K562 (cell line): ENCODE data around the gene FAM53B. TPM values are rescaled to one million over a fixed set of nuclear protein-coding genes. Genes with fewer than 3 reads are reported as not detected.

ENCODE experiments used
- ATAC-seq: fragments of 200-7000 bp; cut with Tn5 transposase; 3 replicates; pipeline ENCODE4 v1.9.1; 2020; ENCODE audit warnings: moderate library complexity
- BruUV-seq: library from RNA; stranded (reverse); fragments of 400-500 nt; replicated peaks from 2 replicates; lab custom pipeline; 2021; lab: Mats Ljungman, UMichigan
- CTCF ChIA-PET: fragments of 300-600 bp; formaldehyde crosslinking; extraction: SDS; loops from one replicate; lab custom pipeline; 2021; ENCODE audit warnings: low intra/inter-chr PET ratio; lab: Yijun Ruan, JAX
- POLR2A ChIA-PET: fragments of 300-600, 350-650 bp; sonication (Branson Sonifier 250); formaldehyde crosslinking; extraction: SDS; loops from one replicate; lab custom pipeline; 2021; ENCODE audit warnings: antibody characterized with exemption, inconsistent platforms; lab: Yijun Ruan, JAX
- DNase-seq, 4 experiments: peaks; one replicate each; pipeline versions ENCODE4 v3.0.0 to v3.0.0-alpha.2; 2011 to 2018; ENCODE audit warnings: low spot score in 3 of 4, mixed read lengths in 3 of 4; ENCODE audit errors: extremely low read depth in 1 of 4
- FAIRE-seq: peaks from 2 replicates; lab custom pipeline; 2011; peaks lifted over from hg19 to GRCh38; lab: Jason Lieb, UNC
- H2AFZ ChIP-seq: 2 replicates; pipeline ENCODE4 v1.6.0; 2011; ENCODE audit warnings: low read depth, low read length, control low read depth, inconsistent platforms
- H3K27ac ChIP-seq: fragments of 200-600 bp; 3 replicates; pipeline ENCODE4 v1.8.0; 2011; ENCODE audit warnings: low read depth, mild to moderate bottlenecking, control low read depth, inconsistent platforms, low read length, moderate library complexity, mixed read lengths; ENCODE audit errors: extremely low read depth
- H3K27me3 ChIP-seq, 2 experiments: fragments of 300-600 bp in 1 of 2; 2 replicates in 1 of 2; 3 replicates in 1 of 2; pipeline versions ENCODE4 v1.6.0 to v1.8.0; 2011; ENCODE audit warnings: inconsistent platforms in 2 of 2, low read length in 2 of 2, mild to moderate bottlenecking in 1 of 2, mixed read lengths in 1 of 2, moderate library complexity in 1 of 2; ENCODE audit not compliant: control insufficient read depth in 2 of 2, insufficient read depth in 2 of 2
- H3K36me3 ChIP-seq: fragments of 300-600 bp; 3 replicates; pipeline ENCODE4 v1.8.0; 2011; ENCODE audit warnings: mild to moderate bottlenecking, low read length, inconsistent platforms; ENCODE audit not compliant: control insufficient read depth, insufficient read depth
- H3K4me1 ChIP-seq, 2 experiments: fragments of 200-600 bp in 1 of 2; replicated peaks in 1 of 2; 2 replicates in 1 of 2; 3 replicates in 1 of 2; pipeline versions ENCODE4 v1.5.1 to v1.8.0; 2011; ENCODE audit warnings: inconsistent platforms in 2 of 2, low read length in 2 of 2, mild to moderate bottlenecking in 1 of 2, mixed read lengths in 1 of 2, moderate library complexity in 1 of 2; ENCODE audit not compliant: control insufficient read depth in 2 of 2, insufficient read depth in 2 of 2
- H3K4me2 ChIP-seq: 2 replicates; pipeline ENCODE4 v1.6.1; 2011; ENCODE audit warnings: low read length, control low read depth, inconsistent platforms, mixed read lengths; ENCODE audit not compliant: insufficient read depth
- H3K4me3 ChIP-seq: fragments of 200-600 bp; sonication (generic), shearing (Covaris generic); 2 replicates; pipeline ENCODE4 v1.5.1; 2016; ENCODE audit warnings: control low read depth, inconsistent platforms
- H3K79me2 ChIP-seq: fragments of 200-600 bp; 3 replicates; pipeline ENCODE4 v1.8.0; 2011; ENCODE audit warnings: low read length, inconsistent platforms; ENCODE audit not compliant: control insufficient read depth, insufficient read depth
- H3K9ac ChIP-seq, 2 experiments: 2 replicates each; pipeline versions ENCODE4 v1.6.0 to v1.6.1; 2011; ENCODE audit warnings: low read depth in 2 of 2, low read length in 2 of 2, control low read depth in 1 of 2, inconsistent platforms in 1 of 2, mild to moderate bottlenecking in 1 of 2, mixed read lengths in 1 of 2; ENCODE audit not compliant: insufficient read depth in 1 of 2
- H3K9me1 ChIP-seq: one replicate; pipeline ENCODE4 v1.6.0; 2011; ENCODE audit warnings: inconsistent platforms, mild to moderate bottlenecking, low read length, moderate library complexity; ENCODE audit not compliant: control insufficient read depth, insufficient read depth
- H3K9me3 ChIP-seq: replicated peaks from 2 replicates; pipeline ENCODE4 v1.5.1; 2011; ENCODE audit warnings: low read depth, low read length, inconsistent platforms; ENCODE audit not compliant: control insufficient read depth, insufficient read depth
- H4K20me1 ChIP-seq: replicated peaks from 2 replicates; pipeline ENCODE4 v1.6.1; 2011; ENCODE audit warnings: low read length, inconsistent platforms, mixed read lengths; ENCODE audit not compliant: control insufficient read depth, insufficient read depth
- CAMTA2 ChIP-seq: fragments of 250-450 bp; sonication (Bioruptor Pico); conservative IDR thresholded peaks from 2 replicates; pipeline ENCODE4 v1.5.1; 2022
- HCFC1 ChIP-seq: IDR thresholded peaks from 2 replicates; pipeline ENCODE4 v1.6.1; 2012; ENCODE audit warnings: low read depth, low read length, improper control_type of control experiment
- KLF1 ChIP-seq: fragments of 450-650 bp; IDR thresholded peaks from 2 replicates; pipeline ENCODE4 v1.6.1; 2016; ENCODE audit warnings: missing genetic modification characterization, missing compliant biosample characterization
- NR2C1 ChIP-seq, 2 experiments: fragments of 450-650 bp; IDR thresholded peaks; 2 replicates each; pipeline ENCODE4 v1.6.1; 2017; ENCODE audit warnings: mild to moderate bottlenecking in 2 of 2, antibody characterized with exemption in 1 of 2, inconsistent platforms in 1 of 2, missing compliant biosample characterization in 1 of 2, missing genetic modification characterization in 1 of 2
- PCBP1 ChIP-seq: fragments of 200-400 bp; formaldehyde crosslinking; IDR thresholded peaks from 2 replicates; pipeline ENCODE4 v1.6.1; 2018; ENCODE audit warnings: mild to moderate bottlenecking, low read depth, low read length; ENCODE audit not compliant: poor library complexity, severe bottlenecking
- SIRT6 ChIP-seq: IDR thresholded peaks from one replicate; pipeline ENCODE4 v1.6.1; 2012; ENCODE audit warnings: low read depth, mild to moderate bottlenecking, control low read depth, inconsistent platforms, low read length, moderate library complexity
- TAF7 ChIP-seq: fragments of 450-650 bp; IDR thresholded peaks from 2 replicates; pipeline ENCODE4 v1.6.1; 2016; ENCODE audit warnings: missing genetic modification characterization, missing compliant biosample characterization
- TEAD1 ChIP-seq, 2 experiments: fragments of 450-650 bp in 1 of 2; sonication (generic) in 1 of 2; formaldehyde crosslinking; IDR thresholded peaks; 2 replicates each; pipeline versions ENCODE4 v1.4.0 to v1.8.0; 2020 to 2022; ENCODE audit warnings: mild to moderate bottlenecking in 2 of 2, missing genetic modification reagents in 1 of 2
- U2AF1 ChIP-seq: fragments of 200-400 bp; formaldehyde crosslinking; optimal IDR thresholded peaks from 2 replicates; pipeline ENCODE3; 2017; ENCODE audit warnings: mild to moderate bottlenecking, low read depth, low read length, moderate library complexity
- ZNF12 ChIP-seq: sonication (generic); formaldehyde crosslinking; IDR thresholded peaks from 2 replicates; pipeline ENCODE4 v1.4.0; 2020; ENCODE audit warnings: mild to moderate bottlenecking, missing genetic modification reagents
- ZNF134 ChIP-seq: fragments of 250-450 bp; sonication (Bioruptor Pico); conservative IDR thresholded peaks from 2 replicates; pipeline ENCODE4 v1.4.0; 2020
- WGBS: fragments of 100-300 bp; shearing (Covaris generic); methylation state at CpG from one replicate; pipeline ENCODE4 v1.1.6; 2016; ENCODE audit warnings: low coverage, mixed read lengths; ENCODE audit not compliant: insufficient coverage; ENCODE audit errors: missing lambda C conversion rate; 5-methylcytosine and 5-hydroxymethylcytosine counted together
- in situ Hi-C: fragments of 300-500 bp; cut with MboI; formaldehyde crosslinking; loops from 4 replicates; pipeline ENCODE4 v1.15.0; 2018; ENCODE audit warnings: inconsistent platforms, mixed read lengths
- intact Hi-C: fragments of 100-400 bp; cut with micrococcal nuclease; formaldehyde crosslinking; loops from 2 replicates; pipeline ENCODE4 v1.14.2; 2022
- polyA plus RNA-seq, 8 experiments: library from polyadenylated mRNA; depleted of rRNA in 4 of 8; stranded (reverse) in 5 of 8; unstranded in 3 of 8; fragments of >200 nt; fragmentation: Nextera tagmentation in 2 of 8; fragmentation: Illumina TruSeq in 1 of 8; extraction: Ambion mirVana in 2 of 8; extraction: Trizol in 1 of 8; gene quantifications; 2 replicates each; pipeline versions ENCODE4 v1.2.1 to v1.2.3, GENCODE V29; 2011 to 2014; ENCODE audit warnings: inconsistent platforms in 1 of 8, missing spikeins in 1 of 8
- total RNA-seq, 7 experiments: library from RNA; depleted of rRNA in 6 of 7; stranded (reverse); fragments of >200 nt in 6 of 7; fragmentation: Illumina TruSeq in 2 of 7; extraction: Trizol in 2 of 7; gene quantifications; 2 replicates each; pipeline versions ENCODE4 v1.2.1 to v1.2.3, GENCODE V29; 2011 to 2021; ENCODE audit warnings: low replicate concordance in 1 of 7

Gene FAM53B
- total and polyA plus RNA-seq, 9 of the 15 experiments (the other 6 are each of a cell fraction or from before 2014, with no cell fraction given) = 0.03 to 16.5 (median 5.0) TPM

DNA sequence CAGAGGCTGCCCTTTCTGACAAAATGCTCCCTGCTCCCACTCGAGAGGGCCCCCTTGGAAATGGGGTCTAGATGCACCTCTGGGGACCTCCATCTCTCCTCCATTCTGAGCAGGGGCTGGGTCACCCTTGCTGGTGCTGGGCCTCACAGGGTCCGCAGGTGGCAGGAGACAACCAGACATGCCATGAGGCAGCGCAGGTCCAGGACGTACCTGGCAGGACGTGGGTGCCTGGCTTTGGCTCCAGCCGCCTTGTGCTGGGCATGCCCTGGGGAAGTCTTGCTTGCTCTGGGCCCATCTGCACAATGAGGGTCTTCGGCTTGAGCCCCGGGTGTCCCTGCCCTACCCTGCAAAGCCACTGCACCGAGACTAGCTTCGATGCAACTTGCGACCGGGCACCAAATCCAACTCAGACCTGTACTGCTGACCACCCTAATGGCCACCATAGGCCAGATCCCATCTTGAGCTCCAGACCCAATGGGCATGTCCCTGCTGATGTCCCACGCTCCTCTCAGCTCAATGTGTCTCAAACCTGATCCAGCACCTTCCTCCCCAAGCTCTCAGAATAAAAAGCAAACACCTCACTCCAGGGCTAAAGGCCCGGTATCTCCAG lies 107.0 kb downstream of the FAM53B start (continued):
- TF ChIP-seq NR2C1 (IDR thresholded peaks at IDR 0.05) = no peak
- TF ChIP-seq NR2C1 (tag; IDR thresholded peaks at IDR 0.05) = no peak
- no peak for TF ChIP-seq PCBP1
- TF ChIP-seq ZNF134 = no peak

GRCh38 chr10:124636271-124636995 lies 107.7 kb downstream of the FAM53B start:
- ATAC-seq = no peak
- Histone ChIP-seq H3K9ac (no peak overlapping the region), H3K79me2 (peaks cover 9% of the 10 kb centered on the region; the same call in 2 of the 3 replicates), H3K36me3 (no peaks in the 10 kb centered on the region), H3K4me3 (no peak overlapping the region), H2AFZ (no peak overlapping the region), H3K27ac (no peak overlapping the region), H3K27me3 (no peaks in the 10 kb centered on the region), H3K9me3 (no peaks in the 10 kb centered on the region; the same call in 1 of the 2 replicates), H3K4me2 (no peak overlapping the region), H3K9me1 (no peaks in the 10 kb centered on the region), H3K4me1 (peaks cover 15 to 41% of the 10 kb centered on the region in 2 experiments), H4K20me1 (peaks cover 4% of the 10 kb centered on the region; the same call in 1 of the 2 replicates)
- in situ Hi-C loops (no loop called here), intact Hi-C loops (no loop called here)
- TF ChIP-seq U2AF1 = no peak
- TF ChIP-seq HCFC1 = no peak
- no peak for TF ChIP-seq TAF7
- TF ChIP-seq CAMTA2 (CRISPR knock-in tag) = no peak
- no peak for TF ChIP-seq TEAD1 (CRISPR knock-in tag; IDR thresholded peaks at IDR 0.05)
- no peak for TF ChIP-seq SIRT6
- no peak for TF ChIP-seq KLF1 (tag)
- no peak for TF ChIP-seq ZNF12 (CRISPR knock-in tag)
- no peak for FAIRE-seq
- ChIA-PET POLR2A (interaction anchor here (0.6 kb wide), 2 partner anchors 25 to 57 kb away, joined by 3 read pairs; no protein-coding TSS in a partner anchor), CTCF (no interaction called here)
- no TSS peak for BruUV-seq
- WGBS = 90% methylated on average over 18 of the region's 19 CpGs
- no peak for DNase-seq
